ENCODE measurements around the gene CCDC24. TPM values are rescaled to one million over a fixed set of nuclear protein-coding genes. Genes with fewer than 3 reads are reported as not detected.

The CCDC24 gene
- total RNA-seq, 4 donors from 2014 or later, result 3.0 to 7.3 (median 4.7) TPM

DNA sequence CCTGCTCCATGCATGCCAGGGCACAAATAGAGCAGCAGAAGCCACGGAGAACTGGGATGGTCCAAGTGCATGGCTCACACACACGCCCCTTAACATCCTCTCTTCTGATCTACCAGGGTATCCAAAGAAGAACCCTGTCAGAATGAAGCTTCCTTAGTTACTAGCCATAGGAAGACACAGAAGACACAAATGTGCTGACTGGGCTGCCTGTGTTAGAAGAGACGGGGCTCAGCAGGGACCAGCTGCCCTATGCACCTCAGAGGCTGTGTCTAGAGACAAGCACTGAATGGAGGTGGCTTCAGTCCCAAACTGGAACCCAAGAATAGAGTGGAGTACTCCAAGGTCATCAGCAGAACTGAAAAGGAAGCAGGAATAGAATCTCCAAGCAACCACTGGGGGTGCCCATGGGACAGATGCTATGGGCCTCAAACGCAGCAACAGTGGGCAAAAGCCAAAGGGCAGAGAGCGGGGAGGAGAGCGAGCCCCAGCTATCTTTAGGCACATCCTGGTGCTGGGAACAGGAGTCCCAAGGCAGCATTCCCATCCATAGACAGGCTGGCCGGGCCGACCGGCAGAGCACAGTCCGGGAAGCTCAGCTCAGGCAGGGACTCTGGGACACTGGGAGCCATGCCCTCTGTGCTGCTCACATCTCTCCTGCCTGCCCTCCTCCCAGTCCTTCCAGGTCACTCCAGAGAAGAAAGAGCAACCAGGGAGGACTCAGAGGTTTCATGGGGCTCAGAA is 30.4 kb downstream of the CCDC24 start:
- intact Hi-C loops (cut with DNase I), result no loop called here
- no peaks in the 10 kb centered on the region for H3K9me3 ChIP-seq
- no peaks in the 10 kb centered on the region for H3K27me3 ChIP-seq
- peaks cover 30 to 77% (median 43%) of the 10 kb centered on the region in 3 donors for H3K4me1 ChIP-seq
- 80 to 85% methylated on average over 3 to 5 of the region's 10 CpGs for WGBS, 2 donors
- no peak for TF ChIP-seq POLR2A (IDR thresholded peaks at IDR 0.05)
- TF ChIP-seq, protein P1, sequence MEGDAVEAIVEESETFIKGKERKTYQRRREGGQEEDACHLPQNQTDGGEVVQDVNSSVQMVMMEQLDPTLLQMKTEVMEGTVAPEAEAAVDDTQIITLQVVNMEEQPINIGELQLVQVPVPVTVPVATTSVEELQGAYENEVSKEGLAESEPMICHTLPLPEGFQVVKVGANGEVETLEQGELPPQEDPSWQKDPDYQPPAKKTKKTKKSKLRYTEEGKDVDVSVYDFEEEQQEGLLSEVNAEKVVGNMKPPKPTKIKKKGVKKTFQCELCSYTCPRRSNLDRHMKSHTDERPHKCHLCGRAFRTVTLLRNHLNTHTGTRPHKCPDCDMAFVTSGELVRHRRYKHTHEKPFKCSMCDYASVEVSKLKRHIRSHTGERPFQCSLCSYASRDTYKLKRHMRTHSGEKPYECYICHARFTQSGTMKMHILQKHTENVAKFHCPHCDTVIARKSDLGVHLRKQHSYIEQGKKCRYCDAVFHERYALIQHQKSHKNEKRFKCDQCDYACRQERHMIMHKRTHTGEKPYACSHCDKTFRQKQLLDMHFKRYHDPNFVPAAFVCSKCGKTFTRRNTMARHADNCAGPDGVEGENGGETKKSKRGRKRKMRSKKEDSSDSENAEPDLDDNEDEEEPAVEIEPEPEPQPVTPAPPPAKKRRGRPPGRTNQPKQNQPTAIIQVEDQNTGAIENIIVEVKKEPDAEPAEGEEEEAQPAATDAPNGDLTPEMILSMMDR (IDR thresholded peaks at IDR 0.05), result no peak
- peaks cover 0 to 54% (median 0%) of the 10 kb centered on the region in 3 donors for H3K36me3 ChIP-seq
- H3K27ac ChIP-seq, result peak overlapping the region in 3 of 4 donors; percentile 28 to 84 (median 81)
- H3K4me3 ChIP-seq, result no peak overlapping the region
- DNase-seq, result no peak

DNA sequence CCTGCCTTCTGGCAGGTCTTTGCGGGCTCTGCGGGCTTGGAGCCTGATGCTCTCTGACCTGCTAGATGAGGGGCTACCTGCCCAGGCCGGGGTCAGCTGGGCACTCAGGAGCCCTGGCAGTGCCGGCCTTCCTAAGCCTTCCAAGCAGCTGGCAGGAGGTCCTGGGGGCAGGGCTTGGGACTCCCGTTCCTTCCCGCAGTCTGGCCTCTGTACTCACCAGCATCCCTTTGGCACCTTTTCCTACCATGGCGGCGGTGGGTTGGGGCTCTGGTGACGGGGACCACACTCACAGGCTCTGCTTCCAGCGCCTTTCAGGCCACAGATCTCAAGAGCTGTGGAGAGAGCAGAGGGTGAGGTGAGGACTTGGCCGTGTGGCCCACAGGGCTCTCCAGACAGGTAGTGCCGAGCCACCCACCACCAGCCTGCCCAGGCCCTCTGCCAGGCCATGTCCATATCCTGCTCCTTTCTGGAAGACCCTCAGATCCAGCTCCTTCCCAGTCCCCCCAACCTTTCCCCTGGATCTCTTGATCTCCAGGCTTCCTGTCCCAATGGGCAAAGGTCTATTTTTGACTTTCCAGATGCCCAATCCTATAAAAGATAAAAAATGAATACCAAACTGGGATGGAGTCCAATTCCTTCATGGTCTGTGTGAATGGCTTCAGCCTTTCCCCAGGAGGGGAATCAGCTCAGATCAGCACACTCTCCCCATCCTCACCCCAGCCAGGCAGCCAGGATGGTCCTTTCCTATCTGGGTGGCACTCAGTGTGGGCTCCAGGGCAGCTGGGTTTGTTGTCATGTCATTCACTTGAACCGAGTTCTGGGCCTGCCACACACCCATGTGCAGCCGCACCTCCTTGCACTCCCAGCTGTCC is 32.9 kb downstream of the CCDC24 start:
- H3K9me3 ChIP-seq, result no peaks in the 10 kb centered on the region
- DNase-seq, result no peak
- 58 to 76% methylated on average over 3 to 4 of the region's 14 CpGs for WGBS, 2 donors
- no peak overlapping the region for H3K4me3 ChIP-seq
- peak overlapping the region; percentile 66 to 99 (median 70) for H3K27ac ChIP-seq
- H3K36me3 ChIP-seq, result peaks cover 0 to 33% (median 0%) of the 10 kb centered on the region in 3 donors
- TF ChIP-seq, protein P1 (IDR thresholded peaks at IDR 0.05), result no peak
- no peak for TF ChIP-seq POLR2A (IDR thresholded peaks at IDR 0.05)
- peaks cover 49 to 99% (median 57%) of the 10 kb centered on the region in 3 donors for H3K4me1 ChIP-seq
- H3K27me3 ChIP-seq, result no peaks in the 10 kb centered on the region
- intact Hi-C loops (cut with DNase I), result no loop called here

- no peak for DNase-seq
- Histone ChIP-seq H3K27ac (peak overlapping the region; percentile 66 to 99 (median 70)), H3K4me3 (no peak overlapping the region), H3K36me3 (peaks cover 0 to 32% (median 0%) of the 10 kb centered on the region in 3 donors), H3K9me3 (no peaks in the 10 kb centered on the region), H3K4me1 (peaks cover 53 to 97% (median 55%) of the 10 kb centered on the region in 3 donors), H3K27me3 (no peaks in the 10 kb centered on the region)
- TF ChIP-seq POLR2A (IDR thresholded peaks at IDR 0.05), result no peak
- intact Hi-C loops (cut with DNase I), result no loop called here
- WGBS, 2 donors, result 44 to 47% methylated on average over 11 to 13 of the region's 13 CpGs
Measured at GRCh38 chr1:44024903-44025525, 33.6 kb downstream of the CCDC24 start.

- Histone ChIP-seq H3K27me3 (no peaks in the 10 kb centered on the region), H3K27ac (peak overlapping the region; percentile 61 to 99 (median 70)), H3K4me1 (peaks cover 52 to 89% (median 52%) of the 10 kb centered on the region in 3 donors), H3K9me3 (no peaks in the 10 kb centered on the region), H3K4me3 (no peak overlapping the region), H3K36me3 (peaks cover 0 to 32% (median 0%) of the 10 kb centered on the region in 3 donors)
- DNase-seq, result no peak
- TF ChIP-seq, protein P1 (IDR thresholded peaks at IDR 0.05), result no peak
- TF ChIP-seq POLR2A (IDR thresholded peaks at IDR 0.05), result peak in 1 of 4 donors; percentile 19
- intact Hi-C loops (cut with DNase I), result no loop called here
- 69 to 74% methylated on average over 3 of the region's 3 CpGs for WGBS, 2 donors
Measured at GRCh38 chr1:44025816-44026215, 34.4 kb downstream of the CCDC24 start.

DNA sequence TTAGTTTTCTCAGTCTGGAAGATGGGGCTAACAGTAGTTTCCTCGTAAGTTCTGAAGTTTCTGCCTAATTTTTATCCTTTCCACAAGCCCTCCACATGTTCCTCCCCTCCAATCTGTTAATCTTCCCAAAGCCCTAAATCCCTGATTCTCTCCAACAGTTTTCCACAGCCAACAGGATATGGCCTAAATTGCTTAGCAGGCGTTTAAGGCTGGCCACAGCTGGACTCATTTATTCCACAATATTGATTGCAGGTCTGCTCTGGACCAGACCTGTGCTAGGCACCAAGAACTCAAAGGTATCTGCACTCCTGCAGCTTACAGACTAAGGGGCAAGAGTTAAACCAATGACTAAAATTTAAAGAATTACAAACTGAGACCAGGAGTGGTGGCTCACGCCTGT is 35.9 kb downstream of the CCDC24 start:
- no peak for DNase-seq

More for the DNA sequence above, 35.9 kb downstream of the CCDC24 start:
- TF ChIP-seq, protein P1 (IDR thresholded peaks at IDR 0.05), result no peak
- no peak overlapping the region for H3K4me3 ChIP-seq
- 84% methylated on average over 3 of the region's 3 CpGs for WGBS, 2 donors
- peak overlapping the region in 3 of 4 donors; percentile 68 to 99 (median 97) for H3K27ac ChIP-seq
- intact Hi-C loops (cut with DNase I), result no loop called here
- H3K36me3 ChIP-seq, result peaks cover 0 to 19% (median 0%) of the 10 kb centered on the region in 3 donors
- no peaks in the 10 kb centered on the region for H3K27me3 ChIP-seq
- no peaks in the 10 kb centered on the region for H3K9me3 ChIP-seq
- H3K4me1 ChIP-seq, result peaks cover 55 to 87% (median 55%) of the 10 kb centered on the region in 3 donors
